B cell (primary cell): ENCODE data around the gene CEP112. TPM values are rescaled to one million over a fixed set of nuclear protein-coding genes. Genes with fewer than 3 reads are reported as not detected.

Experiments
- ATAC-seq: fragments of 200-7000 bp; cut with Tn5 transposase; one replicate; pipeline ENCODE4 v1.10.0; 2021; ENCODE audit warnings: low read depth, mild to moderate bottlenecking, moderate number of reproducible peaks, moderate library complexity
- CTCF ChIA-PET: fragments of 350-600 bp; sonication (Branson Sonifier 250); formaldehyde crosslinking; loops from one replicate; lab custom pipeline; 2021; ENCODE audit warnings: antibody characterized with exemption, inconsistent platforms; lab: Charles Lee
- POLR2A ChIA-PET: fragments of 350-600 bp; sonication (Branson Sonifier 250); formaldehyde crosslinking; loops from one replicate; lab custom pipeline; 2021; ENCODE audit warnings: antibody characterized with exemption; lab: Charles Lee
- DNase-seq: peaks from one replicate; pipeline ENCODE4 v3.0.0; 2013
- H2AFZ ChIP-seq: 2 replicates; pipeline ENCODE4 v1.6.1; 2012; ENCODE audit warnings: mild to moderate bottlenecking, low read depth, low read length; ENCODE audit not compliant: insufficient read depth, poor library complexity, severe bottlenecking
- H3K27ac ChIP-seq, 2 donors: 1 replicate in 1 of 2; 2 replicates in 1 of 2; pipeline ENCODE4 v1.5.1; 2012 to 2013; ENCODE audit warnings: low read length in 2 of 2, mild to moderate bottlenecking in 2 of 2, moderate library complexity in 1 of 2
- H3K27me3 ChIP-seq, 4 experiments: fragments of 200-600 bp in 1 of 4; sonication (generic) in 1 of 4; replicated peaks in 1 of 4; 1 replicate in 2 of 4; 2 replicates in 2 of 4; pipeline versions ENCODE4 v1.6.1 to v1.7.0; 2013 to 2016; ENCODE audit warnings: low read length in 3 of 4, mild to moderate bottlenecking in 2 of 4, mixed read lengths in 1 of 4, moderate library complexity in 1 of 4; ENCODE audit not compliant: insufficient read depth in 4 of 4, control insufficient read depth in 3 of 4; ENCODE audit errors: control extremely low read depth in 1 of 4
- H3K36me3 ChIP-seq, 2 experiments: replicated peaks in 1 of 2; 1 replicate in 1 of 2; 2 replicates in 1 of 2; pipeline versions ENCODE4 v1.6.1 to v1.7.1; 2013; ENCODE audit warnings: low read length in 1 of 2; ENCODE audit not compliant: insufficient read depth in 2 of 2, control insufficient read depth in 1 of 2; ENCODE audit errors: control extremely low read depth in 1 of 2, extremely low read depth in 1 of 2
- H3K4me1 ChIP-seq, 2 donors: fragments of 200-600 bp in 1 of 2; sonication (generic) in 1 of 2; 1 replicate in 1 of 2; 2 replicates in 1 of 2; pipeline versions ENCODE4 v1.5.1 to v1.6.1; 2013 to 2017; ENCODE audit warnings: low read length in 2 of 2; ENCODE audit not compliant: control insufficient read depth in 2 of 2, insufficient read depth in 2 of 2
- H3K4me2 ChIP-seq: replicated peaks from 2 replicates; pipeline ENCODE3; 2012; ENCODE audit warnings: mild to moderate bottlenecking, low read depth, low read length; ENCODE audit not compliant: poor library complexity, severe bottlenecking
- H3K4me3 ChIP-seq, 5 experiments: fragments of 200-600 bp in 1 of 5; sonication (generic) in 1 of 5; 1 replicate in 3 of 5; 2 replicates in 2 of 5; pipeline versions ENCODE4 v1.5.1 to v1.7.0; 2011 to 2016; ENCODE audit warnings: low read length in 4 of 5, mild to moderate bottlenecking in 4 of 5, low read depth in 2 of 5, control low read depth in 1 of 5, moderate library complexity in 1 of 5; ENCODE audit not compliant: insufficient read depth in 1 of 5; ENCODE audit errors: control extremely low read depth in 1 of 5, extremely low read depth in 1 of 5
- H3K79me2 ChIP-seq: fragments of 200-600 bp; sonication (generic); one replicate; pipeline ENCODE4 v1.6.0; 2016; ENCODE audit warnings: low read length; ENCODE audit not compliant: control insufficient read depth, insufficient read depth
- H3K9ac ChIP-seq: fragments of 200-600 bp; sonication (generic); 2 replicates; pipeline ENCODE4 v1.6.1; 2017; ENCODE audit warnings: mild to moderate bottlenecking, low read length, moderate library complexity
- H3K9me3 ChIP-seq, 3 donors: one replicate each; pipeline versions ENCODE4 v1.6.1 to v1.7.1; 2013; ENCODE audit warnings: low read length in 2 of 3; ENCODE audit not compliant: control insufficient read depth in 2 of 3, insufficient read depth in 1 of 3; ENCODE audit errors: control extremely low read depth in 1 of 3
- H4K20me1 ChIP-seq: 2 replicates; pipeline ENCODE4 v1.6.0; 2012; ENCODE audit warnings: mild to moderate bottlenecking, low read length; ENCODE audit not compliant: insufficient read depth, control insufficient read depth, poor library complexity, severe bottlenecking
- H3K27ac Mint-ChIP-seq: one replicate; pipeline ENCODE4 v1.8.0; 2021; ENCODE audit warnings: mixed read lengths
- H3K27me3 Mint-ChIP-seq: one replicate; pipeline ENCODE4 v1.8.0; 2021; ENCODE audit warnings: mixed read lengths
- H3K4me1 Mint-ChIP-seq: one replicate; pipeline ENCODE4 v1.8.0; 2021; ENCODE audit warnings: mixed read lengths
- H3K4me3 Mint-ChIP-seq: one replicate; pipeline ENCODE4 v1.8.0; 2021; ENCODE audit warnings: mixed read lengths
- H3K9me3 Mint-ChIP-seq: one replicate; pipeline ENCODE4 v1.8.0; 2022; ENCODE audit warnings: mixed read lengths; ENCODE audit not compliant: insufficient read depth
- CTCF ChIP-seq: fragments of 200-600 bp; IDR thresholded peaks from one replicate; pipeline ENCODE4 v1.8.0; 2022; ENCODE audit warnings: antibody characterized with exemption, mild to moderate bottlenecking
- EZH2 ChIP-seq: IDR thresholded peaks from 2 replicates; pipeline ENCODE4 v1.6.1; 2012; ENCODE audit warnings: borderline replicate concordance, low read depth, mild to moderate bottlenecking, moderate library complexity, low read length; ENCODE audit not compliant: insufficient read depth, poor library complexity, severe bottlenecking
- WGBS: methylation state at CpG from one replicate; pipeline ENCODE4 v1.1.5; 2013; ENCODE audit warnings: missing lambda C conversion rate; ENCODE audit not compliant: insufficient coverage; 5-methylcytosine and 5-hydroxymethylcytosine counted together
- intact Hi-C: fragments of 100-400 bp; cut with micrococcal nuclease; formaldehyde crosslinking; loops from one replicate; pipeline ENCODE4 v1.10.0; 2022
- polyA plus RNA-seq: library from polyadenylated mRNA; depleted of rRNA; stranded (reverse); fragments of >200 nt; gene quantifications from 2 replicates; pipeline ENCODE4 v1.2.3, GENCODE V29; 2012
- total RNA-seq, 2 donors: library from RNA; stranded (reverse); fragments of 120-200 nt in 1 of 2; gene quantifications; 1 replicate in 1 of 2; 2 replicates in 1 of 2; pipeline versions ENCODE4 v1.2.3 to v1.2.4, GENCODE V29; 2013 to 2022

The CEP112 gene
- total and polyA plus RNA-seq, 2 donors (not counting 1 experiment from before 2014, with no cell fraction given): 0.57 to 4.6 TPM

DNA sequence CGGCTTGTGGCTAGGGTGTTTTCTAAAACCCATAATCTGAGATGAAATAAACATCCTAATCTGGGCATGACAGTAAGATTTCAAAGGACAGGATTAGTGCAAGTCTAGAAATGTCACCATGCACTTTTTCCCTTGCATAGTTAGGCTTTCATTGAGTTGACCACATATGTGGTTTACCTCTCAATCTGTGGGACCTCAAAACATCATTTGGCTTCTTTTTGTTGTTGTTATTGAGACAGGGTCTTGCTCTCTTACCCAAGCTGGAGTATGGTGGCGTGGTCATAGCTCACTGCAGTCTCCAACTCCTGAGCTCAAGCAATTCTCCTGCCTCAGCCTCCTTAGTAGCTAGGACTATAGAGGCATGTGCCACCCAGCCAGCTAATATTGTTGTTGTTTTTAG lies 197.8 kb downstream of the CEP112 start:
- no peaks in the 10 kb centered on the region for H3K79me2 ChIP-seq
- ATAC-seq (no peak), DNase-seq (no peak)
- H3K9ac ChIP-seq: no peak overlapping the region
- no peak overlapping the region for H3K27ac ChIP-seq
- TF ChIP-seq EZH2 (no peak), CTCF (no peak)
- no peaks in the 10 kb centered on the region for H4K20me1 ChIP-seq
- H2AFZ ChIP-seq: no peak overlapping the region
- no peaks in the 10 kb centered on the region for H3K9me3 ChIP-seq
- POLR2A ChIA-PET: no interaction called here
- H3K4me2 ChIP-seq: no peak overlapping the region
- Mint-ChIP-seq H3K4me3 (no peak overlapping the region), H3K27ac (no peak overlapping the region), H3K9me3 (peaks cover 3% of the 10 kb centered on the region), H3K27me3 (peaks cover 4% of the 10 kb centered on the region), H3K4me1 (no peaks in the 10 kb centered on the region)
- H3K27me3 ChIP-seq: no peaks in the 10 kb centered on the region
- H3K4me3 ChIP-seq: no peak overlapping the region
- no peaks in the 10 kb centered on the region for H3K36me3 ChIP-seq
- CTCF ChIA-PET: no interaction called here
- no peaks in the 10 kb centered on the region for H3K4me1 ChIP-seq
- intact Hi-C loops: no loop called here
- 100% methylated on average over 2 of the region's 2 CpGs for WGBS

DNA sequence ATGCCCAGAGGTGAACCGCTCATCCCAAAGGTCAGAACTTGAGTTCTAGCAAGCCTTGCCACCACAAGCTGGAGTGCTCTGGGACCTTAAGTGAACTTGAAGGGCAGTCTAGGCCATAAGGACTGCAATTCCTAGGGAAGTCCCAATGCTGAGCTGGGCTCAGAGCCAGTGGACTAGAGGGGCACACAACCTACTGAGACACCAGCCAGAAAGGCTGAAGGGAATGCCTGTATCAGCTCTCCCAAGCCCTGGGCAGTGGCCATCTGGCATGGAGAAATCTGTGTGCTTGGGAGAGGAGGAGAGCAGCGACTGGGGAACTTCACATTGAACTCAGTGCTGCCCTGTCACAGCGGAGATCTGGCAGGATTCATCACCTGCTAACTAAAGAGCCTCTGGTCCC lies 201.3 kb downstream of the CEP112 start:
- Histone ChIP-seq H3K9ac (no peak overlapping the region), H3K36me3 (no peaks in the 10 kb centered on the region), H3K4me1 (no peaks in the 10 kb centered on the region), H3K4me2 (no peak overlapping the region), H3K79me2 (no peaks in the 10 kb centered on the region), H3K9me3 (peaks cover 3 to 7% (median 4%) of the 10 kb centered on the region in 3 donors), H3K27ac (no peak overlapping the region), H3K4me3 (no peak overlapping the region), H2AFZ (no peak overlapping the region), H4K20me1 (no peaks in the 10 kb centered on the region), H3K27me3 (no peaks in the 10 kb centered on the region)
- DNase-seq (no peak), ATAC-seq (no peak)
- CTCF ChIA-PET: no interaction called here
- Mint-ChIP-seq H3K4me1 (no peaks in the 10 kb centered on the region), H3K4me3 (no peak overlapping the region), H3K27ac (no peak overlapping the region), H3K27me3 (peaks cover 4% of the 10 kb centered on the region), H3K9me3 (peaks cover 7% of the 10 kb centered on the region)
- 100% methylated on average over 1 of the region's 3 CpGs for WGBS
- POLR2A ChIA-PET: no interaction called here
- TF ChIP-seq EZH2 (no peak), CTCF (no peak)
- intact Hi-C loops: no loop called here
